ENCODE data around the gene ZNF385D. TPM values are rescaled to one million over a fixed set of nuclear protein-coding genes. Genes with fewer than 3 reads are reported as not detected.

Gene ZNF385D
- total RNA-seq, 2 experiments from 2014 or later = not detected

DNA sequence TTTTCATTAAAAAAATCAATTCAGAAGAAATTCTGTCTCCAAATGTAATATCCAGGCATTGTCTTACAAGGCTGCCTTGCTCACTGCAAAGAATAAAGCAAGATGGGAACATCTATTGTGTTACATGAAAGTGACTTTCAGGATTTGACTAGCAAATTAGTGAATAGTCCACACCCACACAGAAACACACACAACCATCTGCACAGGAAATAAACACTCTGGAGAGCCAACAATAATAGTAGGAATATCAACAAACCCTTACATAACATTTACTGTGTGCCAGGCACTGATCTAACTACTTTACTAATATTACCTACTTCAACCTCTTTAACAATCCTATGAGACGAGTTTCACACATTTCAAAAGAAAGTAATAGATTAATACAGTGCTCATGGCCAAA, 28.9 kb upstream of the ZNF385D start:
- H3K36me3 Mint-ChIP-seq = no peaks in the 10 kb centered on the region

DNA sequence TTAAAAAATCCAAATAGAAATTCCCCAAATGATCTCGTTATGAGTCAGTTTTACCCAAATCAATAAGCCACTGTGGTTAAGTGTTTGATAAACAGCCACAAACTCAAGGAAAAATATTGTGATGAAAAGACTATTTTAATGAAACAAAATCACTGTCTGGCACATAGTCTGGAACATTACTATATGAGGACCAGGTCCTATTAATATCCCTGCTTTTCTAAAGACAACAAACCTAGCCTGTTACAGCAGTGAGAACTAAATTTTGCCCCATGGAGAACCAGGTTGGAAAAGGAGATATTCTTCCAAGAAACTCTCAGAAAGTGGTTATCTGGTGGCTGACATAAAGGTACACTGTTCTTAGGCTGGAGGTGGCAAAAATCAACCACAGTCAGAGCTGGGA, 27.7 kb upstream of the ZNF385D start:
- no peaks in the 10 kb centered on the region for H3K27me3 Mint-ChIP-seq
- no peaks in the 10 kb centered on the region for H3K36me3 Mint-ChIP-seq
- H3K9me3 Mint-ChIP-seq = peaks cover 1% of the 10 kb centered on the region

More for the DNA sequence above, 28.9 kb upstream of the ZNF385D start:
- H3K9me3 Mint-ChIP-seq = peaks cover 1% of the 10 kb centered on the region
- no peak overlapping the region for H3K4me3 Mint-ChIP-seq
- POLR2A ChIA-PET = no interaction called here
- ATAC-seq (ENCODE audit: low read depth) (no peak), DNase-seq (no peak)
- H3K4me1 Mint-ChIP-seq = no peaks in the 10 kb centered on the region
- H3K27ac Mint-ChIP-seq = no peak overlapping the region
- H3K27me3 Mint-ChIP-seq = no peaks in the 10 kb centered on the region

DNA sequence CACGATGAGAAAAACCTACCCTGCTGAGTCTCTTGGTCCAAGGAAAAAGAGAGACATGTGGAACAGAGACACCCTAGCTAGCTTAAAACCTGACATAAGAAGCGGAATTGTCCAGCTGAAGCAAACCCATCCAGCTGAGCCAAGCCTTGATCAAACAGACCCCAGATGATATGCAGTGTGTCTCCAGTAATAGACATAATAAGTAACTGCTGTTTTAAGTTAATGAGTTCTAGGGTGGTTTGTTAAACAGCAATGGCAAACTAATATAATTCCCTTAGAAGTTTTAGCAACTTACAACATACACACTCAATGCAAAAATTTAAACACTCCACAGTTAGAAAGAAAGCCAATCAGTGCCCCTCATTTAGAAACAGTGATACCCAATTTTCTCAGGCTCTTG, 26.8 kb upstream of the ZNF385D start:
- H3K4me3 Mint-ChIP-seq = no peak overlapping the region
- POLR2A ChIA-PET = no interaction called here
- no peaks in the 10 kb centered on the region for H3K27me3 Mint-ChIP-seq
- peaks cover 1% of the 10 kb centered on the region for H3K9me3 Mint-ChIP-seq
- ATAC-seq (ENCODE audit: low read depth) = no peak
- H3K4me1 Mint-ChIP-seq = no peaks in the 10 kb centered on the region
- no peak overlapping the region for H3K27ac Mint-ChIP-seq
- no peaks in the 10 kb centered on the region for H3K36me3 Mint-ChIP-seq
- no peak for DNase-seq

More for the DNA sequence above, 27.7 kb upstream of the ZNF385D start:
- POLR2A ChIA-PET = no interaction called here
- no peaks in the 10 kb centered on the region for H3K4me1 Mint-ChIP-seq
- DNase-seq = no peak
- no peak overlapping the region for H3K4me3 Mint-ChIP-seq
- H3K27ac Mint-ChIP-seq = no peak overlapping the region
- ATAC-seq (ENCODE audit: low read depth) = no peak

- ATAC-seq (ENCODE audit: low read depth) (no peak), DNase-seq (no peak)
- Mint-ChIP-seq H3K27me3 (no peaks in the 10 kb centered on the region), H3K9me3 (peaks cover 10% of the 10 kb centered on the region), H3K27ac (no peak overlapping the region), H3K4me1 (no peaks in the 10 kb centered on the region), H3K36me3 (no peaks in the 10 kb centered on the region), H3K4me3 (no peak overlapping the region)
- POLR2A ChIA-PET = no interaction called here
Observed at GRCh38 chr3:21766002-21766401, 15.0 kb upstream of the ZNF385D start.

DNA sequence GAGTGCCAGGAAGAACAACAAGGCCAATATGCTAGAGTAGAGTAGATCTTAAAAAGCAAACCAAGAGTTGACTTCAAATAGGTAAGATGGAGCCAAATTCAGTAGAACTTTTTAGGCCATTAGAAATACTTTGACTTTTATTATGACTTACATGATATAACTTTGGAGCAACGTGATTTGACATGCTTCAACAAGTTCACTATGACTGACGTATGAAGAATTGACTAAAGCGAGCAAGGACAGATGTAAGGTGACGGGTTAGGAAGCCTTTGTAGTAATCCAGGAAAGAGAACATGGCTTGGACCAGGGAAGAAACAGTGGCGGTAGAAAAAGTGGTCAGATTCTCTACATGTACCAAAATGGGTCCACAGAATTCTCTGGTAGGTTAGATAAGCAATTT, 4.9 kb upstream of the ZNF385D start:
- H3K36me3 Mint-ChIP-seq = no peaks in the 10 kb centered on the region
- no peak overlapping the region for H3K27ac Mint-ChIP-seq
- no peaks in the 10 kb centered on the region for H3K4me1 Mint-ChIP-seq
- ATAC-seq (ENCODE audit: low read depth) (no peak), DNase-seq (no peak)
- peaks cover under 1% of the 10 kb centered on the region for H3K27me3 Mint-ChIP-seq
- POLR2A ChIA-PET = no interaction called here
- H3K9me3 Mint-ChIP-seq = peaks cover 1% of the 10 kb centered on the region
- no peak overlapping the region for H3K4me3 Mint-ChIP-seq

- ATAC-seq (ENCODE audit: low read depth) = no peak
- Mint-ChIP-seq H3K27me3 (peaks cover 4% of the 10 kb centered on the region), H3K27ac (no peak overlapping the region), H3K36me3 (no peaks in the 10 kb centered on the region), H3K4me1 (no peaks in the 10 kb centered on the region), H3K9me3 (peaks cover 1% of the 10 kb centered on the region), H3K4me3 (no peak overlapping the region)
- POLR2A ChIA-PET = no interaction called here
- DNase-seq = no peak
Observed at GRCh38 chr3:21754839-21755238, 3.8 kb upstream of the ZNF385D start.

GRCh38 chr3:21752749-21753347, 1.8 kb upstream of the ZNF385D start:
- POLR2A ChIA-PET = no interaction called here
- DNase-seq (no peak), ATAC-seq (ENCODE audit: low read depth) (no peak)
- Mint-ChIP-seq H3K27ac (no peak overlapping the region), H3K4me3 (no peak overlapping the region), H3K27me3 (peaks cover 4% of the 10 kb centered on the region), H3K9me3 (peaks cover under 1% of the 10 kb centered on the region), H3K4me1 (no peaks in the 10 kb centered on the region), H3K36me3 (no peaks in the 10 kb centered on the region)

DNA sequence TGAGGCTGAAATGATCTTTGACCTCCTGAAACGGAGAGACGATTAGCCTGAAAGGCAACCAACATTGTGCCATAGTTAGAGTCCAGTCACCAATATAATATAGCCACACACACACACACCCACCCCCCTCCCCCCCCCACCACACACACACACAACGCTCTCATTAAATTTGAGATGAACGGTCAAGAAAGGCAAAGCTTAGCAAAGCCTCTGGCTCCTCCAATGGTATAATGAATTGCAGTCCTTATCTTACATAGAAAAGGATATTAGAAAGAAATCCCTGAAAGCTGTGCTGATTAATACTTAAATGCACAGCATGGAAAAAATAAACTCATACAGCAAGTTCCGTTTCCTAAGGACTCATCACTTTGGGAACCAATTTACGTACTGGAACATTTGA, 876 bp upstream of the ZNF385D start:
- ATAC-seq (ENCODE audit: low read depth) (no peak), DNase-seq (no peak)
- H3K36me3 Mint-ChIP-seq = no peaks in the 10 kb centered on the region
- H3K27me3 Mint-ChIP-seq = peaks cover 4% of the 10 kb centered on the region
- no peaks in the 10 kb centered on the region for H3K4me1 Mint-ChIP-seq
- H3K27ac Mint-ChIP-seq = no peak overlapping the region
- no peak overlapping the region for H3K4me3 Mint-ChIP-seq
- H3K9me3 Mint-ChIP-seq = no peaks in the 10 kb centered on the region
- POLR2A ChIA-PET = no interaction called here

DNA sequence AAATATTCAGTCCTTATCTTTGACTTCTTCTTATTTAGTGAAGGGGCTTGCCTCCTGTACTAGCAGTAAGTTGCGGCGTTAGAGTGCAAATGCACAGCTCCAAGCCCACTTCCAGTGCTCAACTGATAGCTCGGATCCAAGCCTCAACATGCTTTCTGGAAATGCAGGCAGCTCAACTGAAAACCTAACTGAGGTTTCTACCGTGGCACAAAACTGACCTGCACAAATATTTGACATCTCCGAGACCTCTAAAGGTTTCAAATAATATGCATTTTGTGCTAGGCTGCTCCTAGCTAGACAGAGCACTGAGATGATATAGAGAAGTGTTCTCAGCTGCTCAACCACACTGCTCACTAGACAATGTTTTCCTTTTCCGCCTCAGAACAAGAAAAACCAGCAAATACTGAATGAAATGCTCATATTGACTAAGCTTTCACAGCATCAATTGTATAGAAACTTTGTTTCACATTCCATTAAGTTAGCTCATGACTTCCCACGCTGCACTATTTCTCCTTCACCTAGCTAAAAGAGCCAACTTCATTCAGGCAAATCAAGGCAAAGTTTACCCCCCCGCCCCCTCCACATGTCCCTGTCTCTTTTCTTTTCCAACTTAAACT, 822 bp downstream of the ZNF385D start:
- POLR2A ChIA-PET = no interaction called here
- Mint-ChIP-seq H3K27ac (no peak overlapping the region), H3K27me3 (peaks cover 4% of the 10 kb centered on the region)

DNA sequence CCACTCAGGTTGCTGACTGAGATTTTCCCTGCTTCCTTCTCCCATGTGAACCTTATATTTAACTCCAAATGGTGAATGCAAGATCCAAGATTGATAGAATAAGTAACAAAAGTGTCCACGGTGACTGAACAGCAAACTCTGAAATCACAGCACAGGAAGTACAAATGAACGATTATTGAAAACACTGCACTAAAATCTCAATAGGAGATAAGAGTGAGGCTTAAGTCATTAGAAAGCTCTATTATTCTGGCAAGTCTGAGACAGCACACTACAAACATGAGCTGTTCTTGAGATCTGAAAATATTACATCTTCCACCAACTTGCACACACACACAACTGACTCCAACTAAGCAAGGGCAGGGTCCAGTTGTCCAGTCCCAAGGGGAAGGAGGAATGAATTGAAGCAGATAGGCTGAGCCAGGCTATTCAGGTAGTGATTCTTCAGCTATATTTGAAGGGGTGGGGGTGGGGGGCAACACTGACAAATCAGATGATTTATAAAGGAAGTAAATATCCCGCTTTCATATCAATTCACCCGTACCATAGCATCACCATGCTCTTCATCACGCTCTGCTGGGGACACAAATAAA, 2.9 kb downstream of the ZNF385D start:
- DNase-seq (no peak), ATAC-seq (ENCODE audit: low read depth) (no peak)
- H3K9me3 Mint-ChIP-seq = peaks cover 1% of the 10 kb centered on the region
- peaks cover 4% of the 10 kb centered on the region for H3K27me3 Mint-ChIP-seq
- no peaks in the 10 kb centered on the region for H3K36me3 Mint-ChIP-seq
- H3K4me3 Mint-ChIP-seq = no peak overlapping the region
- H3K27ac Mint-ChIP-seq = no peak overlapping the region
- H3K4me1 Mint-ChIP-seq = no peaks in the 10 kb centered on the region
- POLR2A ChIA-PET = no interaction called here

More for the DNA sequence above, 822 bp downstream of the ZNF385D start:
- no peaks in the 10 kb centered on the region for H3K36me3 Mint-ChIP-seq
- no peak for DNase-seq
- H3K4me3 Mint-ChIP-seq = no peak overlapping the region
- H3K9me3 Mint-ChIP-seq = no peaks in the 10 kb centered on the region
- ATAC-seq (ENCODE audit: low read depth) = no peak
- no peaks in the 10 kb centered on the region for H3K4me1 Mint-ChIP-seq

- Mint-ChIP-seq H3K27me3 (peaks cover 4% of the 10 kb centered on the region), H3K4me1 (no peaks in the 10 kb centered on the region), H3K27ac (no peak overlapping the region), H3K9me3 (peaks cover 1% of the 10 kb centered on the region), H3K36me3 (no peaks in the 10 kb centered on the region), H3K4me3 (no peak overlapping the region)
- ATAC-seq (ENCODE audit: low read depth) (no peak), DNase-seq (no peak)
- POLR2A ChIA-PET = no interaction called here
Observed at GRCh38 chr3:21747376-21747775, 3.6 kb downstream of the ZNF385D start.

DNA sequence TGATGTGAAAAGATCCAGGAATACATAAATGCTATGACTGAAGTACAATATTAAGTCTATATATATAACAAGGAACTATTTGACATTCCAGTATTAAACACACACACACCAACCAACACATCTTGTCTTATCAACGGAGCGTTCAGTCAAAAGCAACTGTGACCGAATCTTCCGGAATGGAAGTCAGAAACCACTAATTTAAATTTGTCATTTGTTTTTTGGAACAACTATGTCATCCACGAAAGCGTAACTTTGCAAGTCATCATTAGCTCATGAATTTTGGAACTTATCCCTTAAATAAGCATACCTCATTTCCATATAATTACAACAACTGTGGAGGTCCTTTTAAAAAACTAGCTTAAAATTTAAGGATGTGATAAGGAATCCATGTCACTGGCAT, 5.0 kb downstream of the ZNF385D start:
- Mint-ChIP-seq H3K36me3 (no peaks in the 10 kb centered on the region), H3K9me3 (peaks cover 1% of the 10 kb centered on the region), H3K27ac (no peak overlapping the region), H3K27me3 (peaks cover 4% of the 10 kb centered on the region), H3K4me3 (no peak overlapping the region), H3K4me1 (no peaks in the 10 kb centered on the region)
- POLR2A ChIA-PET = no interaction called here
- no peak for DNase-seq
- no peak for ATAC-seq (ENCODE audit: low read depth)

GRCh38 chr3:21744793-21745192, 6.2 kb downstream of the ZNF385D start:
- Mint-ChIP-seq H3K27ac (no peak overlapping the region), H3K36me3 (no peaks in the 10 kb centered on the region), H3K9me3 (peaks cover 1% of the 10 kb centered on the region), H3K27me3 (no peaks in the 10 kb centered on the region), H3K4me3 (no peak overlapping the region), H3K4me1 (no peaks in the 10 kb centered on the region)
- POLR2A ChIA-PET = no interaction called here
- ATAC-seq (ENCODE audit: low read depth) (no peak), DNase-seq (no peak)

DNA sequence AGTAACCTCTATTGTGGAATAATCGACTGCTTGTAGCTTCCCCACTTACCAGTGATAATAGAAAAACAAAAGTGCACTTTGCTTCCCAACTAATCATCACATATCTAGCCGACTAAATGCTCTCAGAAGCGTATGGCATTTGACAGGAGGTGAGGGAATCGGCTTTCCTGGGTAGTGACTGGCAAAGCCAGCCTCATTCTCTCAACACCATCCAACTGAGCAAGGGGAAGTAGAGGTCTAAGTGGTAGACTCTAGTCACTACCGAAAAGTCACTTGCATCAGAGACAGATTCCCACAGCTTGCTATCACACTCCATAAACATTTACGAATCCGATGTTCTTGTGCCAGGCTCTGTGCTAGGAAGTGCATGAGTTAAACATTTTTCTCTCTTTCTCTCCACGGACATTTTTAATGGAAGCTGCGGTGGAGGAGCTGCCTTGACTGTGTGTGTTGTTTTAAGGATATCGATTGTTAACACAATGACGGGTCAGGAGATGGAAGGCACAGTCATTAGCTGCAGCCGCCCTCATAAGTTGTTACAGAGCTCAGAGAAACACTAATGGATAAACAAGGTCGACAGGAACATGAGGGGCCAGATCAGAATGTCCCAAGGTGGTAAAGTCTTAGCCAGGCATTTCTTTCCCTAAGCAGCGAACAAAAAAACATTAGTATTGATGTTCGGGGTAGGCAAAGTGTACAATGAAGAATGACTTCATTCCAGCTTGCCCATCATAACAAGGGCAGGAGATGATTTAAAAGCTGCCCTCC, 11.9 kb downstream of the ZNF385D start:
- no peaks in the 10 kb centered on the region for H3K36me3 Mint-ChIP-seq
- no peaks in the 10 kb centered on the region for H3K27me3 Mint-ChIP-seq
- no peak for DNase-seq
- POLR2A ChIA-PET = no interaction called here
- no peak for ATAC-seq (ENCODE audit: low read depth)
- H3K9me3 Mint-ChIP-seq = peaks cover 3% of the 10 kb centered on the region
- no peaks in the 10 kb centered on the region for H3K4me1 Mint-ChIP-seq
- H3K27ac Mint-ChIP-seq = no peak overlapping the region
- H3K4me3 Mint-ChIP-seq = no peak overlapping the region

Data from activated naive CD8-positive, alpha-beta T cell treated with anti-CD3 and anti-CD28 coated beads, Interleukin-2, amount 10 ng/mL, durations not matched to agents 7 days and 5 days (primary cell).